ENCODE measurements around the gene RNF169. TPM values are rescaled to one million over a fixed set of nuclear protein-coding genes. Genes with fewer than 3 reads are reported as not detected.

Gene RNF169
- total and polyA plus RNA-seq, 9 donors = 7.1 to 26.1 (median 21.9) TPM

GRCh38 chr11:74725701-74726100 lies 22.9 kb upstream of the RNF169 start:
- Histone ChIP-seq H3K36me3 (no peaks in the 10 kb centered on the region), H3K9me3 (no peaks in the 10 kb centered on the region), H3K27ac (no peak overlapping the region), H3K27me3 (no peaks in the 10 kb centered on the region), H3K4me1 (ENCODE audit: insufficient read depth) (peaks cover 6% of the 10 kb centered on the region), H3K4me3 (no peak overlapping the region)
- 59 to 63% (median 61%) methylated on average over 4 of the region's 4 CpGs for WGBS, 3 donors
- no peak for DNase-seq
- TF ChIP-seq EP300 (IDR thresholded peaks at IDR 0.05) = no peak
- TF ChIP-seq CTCF (IDR thresholded peaks at IDR 0.05) = no peak
- no peak for TF ChIP-seq POLR2A (IDR thresholded peaks at IDR 0.05)
- intact Hi-C loops (cut with DNase I) = loop anchor here in 3 of 4 donors (5.0 to 10.0 kb wide), 4 partner anchors 91 to 271 kb away; no protein-coding TSS in a partner anchor

- DNase-seq = peak; percentile 71 to 84 (median 78)
- intact Hi-C loops (cut with DNase I) = loop anchor here in 3 of 4 donors (5.0 to 10.0 kb wide), 4 partner anchors 92 to 272 kb away; no protein-coding TSS in a partner anchor
Observed at GRCh38 chr11:74726547-74727182, 22.0 kb upstream of the RNF169 start.

GRCh38 chr11:74729397-74729796 lies 19.3 kb upstream of the RNF169 start:
- no peak overlapping the region for H3K27ac ChIP-seq
- DNase-seq = no peak
- 77 to 83% (median 79%) methylated on average over 4 of the region's 4 CpGs for WGBS, 3 donors
- no peak overlapping the region for H3K4me3 ChIP-seq
- no peaks in the 10 kb centered on the region for H3K36me3 ChIP-seq
- TF ChIP-seq POLR2A (IDR thresholded peaks at IDR 0.05) (no peak), EP300 (IDR thresholded peaks at IDR 0.05) (no peak), CTCF (IDR thresholded peaks at IDR 0.05) (no peak)
- no peaks in the 10 kb centered on the region for H3K4me1 ChIP-seq (ENCODE audit: insufficient read depth)
- intact Hi-C loops (cut with DNase I) = loop anchor here in 3 of 4 donors (5.0 to 10.0 kb wide), 4 partner anchors 95 to 275 kb away; no protein-coding TSS in a partner anchor
- H3K9me3 ChIP-seq = no peaks in the 10 kb centered on the region
- no peaks in the 10 kb centered on the region for H3K27me3 ChIP-seq

More at GRCh38 chr11:74726547-74727182, 22.0 kb upstream of the RNF169 start:
- Histone ChIP-seq H3K36me3 (no peaks in the 10 kb centered on the region), H3K27me3 (no peaks in the 10 kb centered on the region), H3K9me3 (no peaks in the 10 kb centered on the region), H3K4me3 (no peak overlapping the region), H3K27ac (no peak overlapping the region), H3K4me1 (ENCODE audit: insufficient read depth) (no peaks in the 10 kb centered on the region)
- 9 to 12% (median 10%) methylated on average over 13 of the region's 13 CpGs for WGBS, 3 donors
- TF ChIP-seq EP300 (IDR thresholded peaks at IDR 0.05) (no peak), CTCF (IDR thresholded peaks at IDR 0.05) (peak; percentile 84 to 94 (median 91)), POLR2A (IDR thresholded peaks at IDR 0.05) (peak; percentile 24)

GRCh38 chr11:74730571-74731260 lies 17.9 kb upstream of the RNF169 start:
- H3K36me3 ChIP-seq = no peaks in the 10 kb centered on the region
- peak overlapping the region; percentile 24 for H3K4me3 ChIP-seq
- no peak for TF ChIP-seq CTCF (IDR thresholded peaks at IDR 0.05)
- TF ChIP-seq EP300 (IDR thresholded peaks at IDR 0.05) = no peak
- no peak for TF ChIP-seq POLR2A (IDR thresholded peaks at IDR 0.05)
- H3K27me3 ChIP-seq = no peaks in the 10 kb centered on the region
- intact Hi-C loops (cut with DNase I) = loop anchor here in 1 of 4 donors (10.0 kb wide), 1 partner anchor 126 kb away; no protein-coding TSS in a partner anchor
- H3K27ac ChIP-seq = no peak overlapping the region
- no peak for DNase-seq
- 1 to 3% (median 3%) methylated on average over 39 to 40 of the region's 40 CpGs for WGBS, 3 donors
- no peaks in the 10 kb centered on the region for H3K4me1 ChIP-seq (ENCODE audit: insufficient read depth)
- no peaks in the 10 kb centered on the region for H3K9me3 ChIP-seq

Data from ovary (tissue), 9 donors.